Rectal smooth muscle tissue (tissue), 1 donor: Measurements from ENCODE around the gene COG6.

ENCODE experiments used
- H3K27ac ChIP-seq: one replicate; pipeline ENCODE4 v1.7.0; 2013; ENCODE audit warnings: low read depth, low read length, inconsistent platforms
- H3K27me3 ChIP-seq: one replicate; pipeline ENCODE4 v1.7.0; 2013; ENCODE audit warnings: low read length; ENCODE audit not compliant: control insufficient read depth, insufficient read depth
- H3K36me3 ChIP-seq: one replicate; pipeline ENCODE4 v1.7.0; 2013; ENCODE audit warnings: low read length; ENCODE audit not compliant: control insufficient read depth, insufficient read depth
- H3K4me1 ChIP-seq: one replicate; pipeline ENCODE4 v1.7.0; 2013; ENCODE audit warnings: low read length; ENCODE audit not compliant: control insufficient read depth, insufficient read depth
- H3K4me3 ChIP-seq: one replicate; pipeline ENCODE4 v1.7.0; 2013; ENCODE audit warnings: low read length
- H3K9ac ChIP-seq: one replicate; pipeline ENCODE4 v1.7.0; 2013; ENCODE audit warnings: low read length

COG6 gene

DNA sequence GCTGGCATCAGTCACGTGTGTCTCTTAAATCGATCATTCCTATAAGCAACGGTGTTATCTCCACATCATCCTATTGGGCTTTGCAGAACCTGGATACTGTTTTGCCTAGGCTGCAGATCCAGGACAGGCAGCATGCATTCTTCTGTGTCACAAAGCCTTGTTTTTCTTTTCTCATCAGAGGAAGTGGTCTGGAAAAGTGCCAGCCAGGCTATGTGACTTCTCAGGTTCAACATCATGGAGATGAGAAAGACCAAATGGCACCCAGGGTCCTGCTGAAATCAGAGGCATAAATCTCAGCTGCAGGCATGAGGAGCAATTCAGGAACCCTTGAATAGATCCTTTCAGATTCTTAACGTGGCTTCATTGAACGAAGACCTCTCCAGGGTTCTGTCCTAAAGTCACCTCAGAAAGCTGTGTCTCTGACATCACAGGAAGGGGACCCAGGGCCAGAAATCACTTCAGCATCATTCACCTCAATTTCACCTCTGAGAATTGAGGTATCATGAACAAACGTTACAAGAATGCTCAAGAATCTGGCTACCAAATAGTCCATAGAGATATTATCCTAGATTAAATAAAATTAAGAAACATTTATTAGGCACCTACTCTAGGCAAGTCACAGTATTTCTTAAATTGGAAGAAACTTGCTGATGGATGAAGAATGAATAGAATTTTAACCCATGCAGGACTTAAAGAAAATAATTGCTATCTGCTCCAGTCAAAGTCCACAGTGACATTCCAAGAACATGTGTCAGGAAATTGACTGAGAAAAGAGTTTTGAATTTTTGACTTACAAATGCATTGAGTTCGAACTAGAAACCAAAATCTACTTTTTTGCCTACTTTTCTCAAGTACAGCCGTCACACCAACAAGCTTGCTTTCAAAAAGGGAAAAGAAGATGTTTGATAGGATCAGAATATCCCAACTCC is 124.1 kb downstream of the COG6 start:
- H3K27me3 ChIP-seq = no peaks in the 10 kb centered on the region
- no peaks in the 10 kb centered on the region for H3K36me3 ChIP-seq
- no peak overlapping the region for H3K4me3 ChIP-seq
- H3K9ac ChIP-seq = no peak overlapping the region
- H3K4me1 ChIP-seq = peaks cover 2% of the 10 kb centered on the region
- no peak overlapping the region for H3K27ac ChIP-seq

DNA sequence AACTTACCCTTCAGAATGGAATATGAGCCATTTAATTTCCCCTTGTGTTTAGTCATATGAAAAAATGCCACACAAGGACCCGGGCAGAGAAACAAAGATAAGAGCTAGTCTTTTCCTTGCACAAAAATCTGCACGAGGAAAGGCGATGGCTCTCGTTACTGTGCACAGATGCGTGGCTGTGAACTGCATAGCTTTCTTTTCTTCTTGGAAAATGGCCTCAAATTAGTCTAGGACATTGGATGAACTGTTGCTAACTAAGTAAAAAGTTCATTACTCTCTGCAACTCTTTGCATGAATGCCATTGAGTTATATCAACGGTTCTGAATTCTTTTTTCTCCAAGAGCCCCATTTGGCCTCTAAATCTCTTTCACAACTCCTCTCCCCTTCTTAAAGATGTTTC is 125.2 kb downstream of the COG6 start:
- Histone ChIP-seq H3K27me3 (no peaks in the 10 kb centered on the region), H3K36me3 (no peaks in the 10 kb centered on the region), H3K27ac (no peak overlapping the region), H3K4me3 (no peak overlapping the region), H3K9ac (no peak overlapping the region), H3K4me1 (peaks cover 2% of the 10 kb centered on the region)

DNA sequence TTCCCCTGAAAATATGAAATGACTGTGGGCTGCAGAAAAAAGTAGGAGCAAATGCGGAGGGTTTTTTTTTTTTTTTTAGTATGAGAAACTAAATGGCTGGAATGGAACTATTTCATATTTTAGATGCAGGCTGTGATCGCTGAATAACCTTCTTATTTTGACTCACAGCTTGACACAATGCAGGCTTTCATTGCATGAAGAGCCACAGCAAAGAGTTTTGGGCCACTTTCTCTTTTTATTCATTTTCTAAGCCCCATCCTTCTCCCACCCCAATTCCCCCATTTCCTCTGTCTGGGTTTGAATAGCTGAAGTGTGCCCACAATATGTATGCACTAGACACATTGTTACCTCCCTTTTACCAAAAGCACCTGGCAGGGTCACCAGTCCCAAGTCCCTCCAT is 125.9 kb downstream of the COG6 start:
- Histone ChIP-seq H3K27ac (peak overlapping the region; percentile 49), H3K9ac (no peak overlapping the region), H3K4me3 (no peak overlapping the region), H3K27me3 (no peaks in the 10 kb centered on the region), H3K36me3 (no peaks in the 10 kb centered on the region), H3K4me1 (peaks cover 2% of the 10 kb centered on the region)

DNA sequence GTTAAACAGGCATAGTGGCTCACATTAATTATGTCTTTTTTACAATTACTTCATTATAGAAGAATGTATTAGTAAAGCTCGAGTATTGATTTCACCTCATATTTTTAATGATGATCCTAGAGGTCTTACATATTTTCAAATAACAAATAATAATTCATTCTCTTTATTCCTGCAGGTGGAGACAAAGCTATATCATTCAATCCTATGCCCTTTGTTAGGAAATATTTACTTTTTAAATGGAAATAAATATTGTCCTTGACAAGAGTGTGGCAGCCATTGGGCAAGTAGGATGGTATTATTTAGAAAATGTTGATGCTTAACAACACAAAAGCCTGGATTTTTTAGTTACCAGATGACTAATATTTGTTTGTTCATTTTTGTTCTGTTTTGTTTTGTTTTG is 127.6 kb downstream of the COG6 start:
- H3K27ac ChIP-seq = no peak overlapping the region
- no peak overlapping the region for H3K4me3 ChIP-seq
- no peak overlapping the region for H3K9ac ChIP-seq
- H3K36me3 ChIP-seq = no peaks in the 10 kb centered on the region
- no peaks in the 10 kb centered on the region for H3K27me3 ChIP-seq
- H3K4me1 ChIP-seq = peaks cover 2% of the 10 kb centered on the region

DNA sequence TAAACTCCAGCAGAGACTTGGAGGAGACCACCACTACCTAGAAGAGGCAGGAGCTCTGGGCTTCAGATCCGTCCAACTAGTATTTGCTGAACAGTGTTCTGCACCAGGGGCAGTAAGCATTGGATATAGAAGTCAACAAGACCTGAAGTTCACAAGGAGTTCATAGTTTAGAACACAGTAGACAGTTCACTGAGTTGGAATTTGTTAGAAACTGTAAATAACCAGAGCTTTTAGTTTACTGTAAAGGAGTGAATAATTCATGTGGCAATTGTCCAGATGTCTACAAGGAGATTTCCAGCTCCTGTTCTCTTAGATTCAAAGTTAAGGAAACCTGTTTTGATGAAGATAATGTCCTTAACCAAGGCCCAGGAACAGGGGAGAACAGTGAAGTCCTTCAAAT is 128.9 kb downstream of the COG6 start:
- H3K4me3 ChIP-seq = no peak overlapping the region
- H3K27ac ChIP-seq = no peak overlapping the region
- peaks cover 2% of the 10 kb centered on the region for H3K4me1 ChIP-seq
- H3K9ac ChIP-seq = no peak overlapping the region
- no peaks in the 10 kb centered on the region for H3K36me3 ChIP-seq
- no peaks in the 10 kb centered on the region for H3K27me3 ChIP-seq

- Histone ChIP-seq H3K27ac (no peak overlapping the region), H3K4me1 (no peaks in the 10 kb centered on the region), H3K9ac (no peak overlapping the region), H3K27me3 (no peaks in the 10 kb centered on the region), H3K4me3 (no peak overlapping the region), H3K36me3 (no peaks in the 10 kb centered on the region)
Measured at GRCh38 chr13:39786091-39786490, 130.6 kb downstream of the COG6 start.

- H3K27ac ChIP-seq = no peak overlapping the region
- no peaks in the 10 kb centered on the region for H3K4me1 ChIP-seq
- H3K36me3 ChIP-seq = no peaks in the 10 kb centered on the region
- H3K27me3 ChIP-seq = no peaks in the 10 kb centered on the region
- no peak overlapping the region for H3K9ac ChIP-seq
- H3K4me3 ChIP-seq = no peak overlapping the region
Measured at GRCh38 chr13:39787086-39787487, 131.6 kb downstream of the COG6 start.

DNA sequence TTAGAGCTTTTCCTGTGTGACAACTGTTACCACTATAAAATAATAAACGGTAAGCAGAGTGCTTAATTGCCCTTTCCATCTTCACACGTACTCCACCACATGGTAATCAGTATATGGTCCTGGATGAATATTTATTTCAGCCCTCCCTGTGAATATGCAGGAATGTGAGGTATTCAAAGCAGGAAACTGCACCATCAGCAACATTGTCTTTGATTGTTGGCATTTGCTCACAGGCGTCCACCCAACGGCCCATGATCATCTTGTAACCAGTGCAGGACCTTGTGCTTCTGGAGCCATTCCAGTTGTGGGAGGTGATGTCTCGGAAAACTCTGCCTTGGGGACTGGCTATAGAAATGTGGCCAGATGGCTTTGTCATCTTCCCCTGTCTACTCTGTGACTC is 132.6 kb downstream of the COG6 start:
- Histone ChIP-seq H3K4me3 (no peak overlapping the region), H3K27ac (no peak overlapping the region), H3K27me3 (no peaks in the 10 kb centered on the region), H3K9ac (no peak overlapping the region), H3K36me3 (no peaks in the 10 kb centered on the region), H3K4me1 (no peaks in the 10 kb centered on the region)

DNA sequence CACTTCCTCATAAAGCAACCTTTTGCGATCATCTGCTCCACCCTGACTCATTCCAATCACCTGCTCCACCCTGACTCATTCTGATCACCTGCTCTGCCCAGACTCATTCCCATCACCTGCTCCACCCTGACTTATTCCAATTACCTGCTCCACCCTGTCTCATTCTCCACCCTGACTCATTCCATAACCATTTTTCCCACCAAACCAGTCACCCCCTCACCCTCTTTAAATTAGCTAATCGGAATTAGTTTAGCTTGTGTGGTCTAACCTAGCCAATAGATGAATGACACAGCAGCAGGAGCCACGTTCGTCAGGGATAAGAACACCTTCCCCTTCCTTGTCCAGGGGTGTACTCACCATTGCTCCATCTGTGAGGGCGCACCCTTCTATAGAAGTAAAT is 134.0 kb downstream of the COG6 start:
- Histone ChIP-seq H3K4me3 (no peak overlapping the region), H3K27ac (no peak overlapping the region), H3K27me3 (no peaks in the 10 kb centered on the region), H3K36me3 (no peaks in the 10 kb centered on the region), H3K9ac (no peak overlapping the region), H3K4me1 (no peaks in the 10 kb centered on the region)
